GM11168 (cell line): ENCODE measurements around the gene A4GALT.
"Not testable (repeated sequence)": the region's sequence is repeated elsewhere in the genome, so short reads cannot be mapped to it uniquely, and the experiment has no call there.

ENCODE experiments used
- in situ Hi-C: fragments of 300-500 bp; cut with MboI; formaldehyde crosslinking; loops from one replicate; pipeline ENCODE4 v1.12.0; 2022; ENCODE audit warnings: low sequenced_read_pairs; ENCODE audit not compliant: unreplicated experiment

The A4GALT gene

GRCh38 chr22:42743501-42743991 is 22.9 kb upstream of the A4GALT start:
- in situ Hi-C loops: no loop called here

- in situ Hi-C loops: no loop called here
Observed at GRCh38 chr22:42742940-42743339, 22.3 kb upstream of the A4GALT start.

- in situ Hi-C loops: not testable (repeated sequence)
Observed at GRCh38 chr22:42740320-42740719, 19.6 kb upstream of the A4GALT start.

- in situ Hi-C loops: no loop called here
Observed at GRCh38 chr22:42734406-42734805, 13.7 kb upstream of the A4GALT start.

- in situ Hi-C loops: not testable (repeated sequence)
Observed at GRCh38 chr22:42733394-42733793, 12.7 kb upstream of the A4GALT start.

- in situ Hi-C loops: no loop called here
Observed at GRCh38 chr22:42732081-42732480, 11.4 kb upstream of the A4GALT start.

- in situ Hi-C loops: no loop called here
Observed at GRCh38 chr22:42726811-42727210, 6.1 kb upstream of the A4GALT start.

- in situ Hi-C loops: no loop called here
Observed at GRCh38 chr22:42725606-42726355, 5.1 kb upstream of the A4GALT start.

- in situ Hi-C loops: no loop called here
Observed at GRCh38 chr22:42724062-42724461, 3.4 kb upstream of the A4GALT start.

GRCh38 chr22:42721045-42721434 is 370 bp upstream of the A4GALT start:
- in situ Hi-C loops: no loop called here

- in situ Hi-C loops: no loop called here
Observed at GRCh38 chr22:42719656-42720262, 911 bp downstream of the A4GALT start.

- in situ Hi-C loops: no loop called here
Observed at GRCh38 chr22:42719133-42719532, 1.5 kb downstream of the A4GALT start.

- in situ Hi-C loops: no loop called here
Observed at GRCh38 chr22:42717197-42717928, 3.3 kb downstream of the A4GALT start.

GRCh38 chr22:42716649-42717127 is 4.0 kb downstream of the A4GALT start:
- in situ Hi-C loops: no loop called here

GRCh38 chr22:42716221-42716620 is 4.4 kb downstream of the A4GALT start:
- in situ Hi-C loops: no loop called here

GRCh38 chr22:42714768-42715390 is 5.8 kb downstream of the A4GALT start:
- in situ Hi-C loops: no loop called here

- in situ Hi-C loops: no loop called here
Observed at GRCh38 chr22:42714308-42714707, 6.4 kb downstream of the A4GALT start.

GRCh38 chr22:42711895-42712837 is 8.5 kb downstream of the A4GALT start:
- in situ Hi-C loops: no loop called here

GRCh38 chr22:42711281-42711731 is 9.4 kb downstream of the A4GALT start:
- in situ Hi-C loops: no loop called here
